Activated CD4-positive, alpha-beta memory T cell treated with anti-CD3 and anti-CD28 coated beads, Interleukin-2, amount 10 ng/mL, durations not matched to agents 7 days and 5 days (primary cell): ENCODE data around the gene TBC1D1. TPM values are rescaled to one million over a fixed set of nuclear protein-coding genes. Genes with fewer than 3 reads are reported as not detected.
"Not testable (repeated sequence)": the region's sequence is repeated elsewhere in the genome, so short reads cannot be mapped to it uniquely, and the experiment has no call there.

Experiments used
- CTCF ChIA-PET: fragments of 350-600 bp; sonication (Branson Sonifier 250); formaldehyde crosslinking; loops from one replicate; lab custom pipeline; 2021; ENCODE audit warnings: antibody characterized with exemption, inconsistent platforms; lab: Charles Lee
- POLR2A ChIA-PET: fragments of 350-600 bp; sonication (Branson Sonifier 250); formaldehyde crosslinking; loops from one replicate; lab custom pipeline; 2021; ENCODE audit warnings: antibody characterized with exemption; lab: Charles Lee
- DNase-seq: peaks from one replicate; pipeline ENCODE4 v3.0.0-alpha.2; 2020
- H3K27ac Mint-ChIP-seq: one replicate; pipeline ENCODE4 v1.8.0; 2021; ENCODE audit warnings: mild to moderate bottlenecking, mixed read lengths
- H3K27me3 Mint-ChIP-seq: one replicate; pipeline ENCODE4 v1.8.0; 2021; ENCODE audit warnings: mixed read lengths
- H3K36me3 Mint-ChIP-seq: one replicate; pipeline ENCODE4 v1.8.0; 2021; ENCODE audit warnings: low read depth, mixed read lengths
- H3K4me1 Mint-ChIP-seq: one replicate; pipeline ENCODE4 v1.8.0; 2021; ENCODE audit warnings: mixed read lengths
- H3K4me3 Mint-ChIP-seq: one replicate; pipeline ENCODE4 v1.8.0; 2021; ENCODE audit warnings: mild to moderate bottlenecking, mixed read lengths
- H3K9me3 Mint-ChIP-seq: one replicate; pipeline ENCODE4 v1.8.0; 2021; ENCODE audit warnings: mixed read lengths
- total RNA-seq, 2 experiments: library from RNA; stranded (reverse); gene quantifications; one replicate each; pipeline ENCODE4 v1.2.3, GENCODE V29; 2021

The TBC1D1 gene
- total RNA-seq, 2 experiments from 2014 or later = 58.8 to 62.3 TPM

GRCh38 chr4:37966044-37966443, 75.2 kb downstream of the TBC1D1 start:
- CTCF ChIA-PET = no interaction called here
- POLR2A ChIA-PET = no interaction called here
- no peak overlapping the region for H3K4me3 Mint-ChIP-seq

GRCh38 chr4:37967736-37968135, 76.9 kb downstream of the TBC1D1 start:
- H3K27ac Mint-ChIP-seq = no peak overlapping the region
- H3K36me3 Mint-ChIP-seq = peaks cover 3% of the 10 kb centered on the region
- CTCF ChIA-PET = interaction anchor here (1.1 kb wide), 1 partner anchor 10 kb away, joined by 6 read pairs; no protein-coding TSS in a partner anchor
- H3K27me3 Mint-ChIP-seq = no peaks in the 10 kb centered on the region
- no peaks in the 10 kb centered on the region for H3K9me3 Mint-ChIP-seq
- H3K4me1 Mint-ChIP-seq = peaks cover 2% of the 10 kb centered on the region
- no peak overlapping the region for H3K4me3 Mint-ChIP-seq
- no peak for DNase-seq
- POLR2A ChIA-PET = no interaction called here

More at GRCh38 chr4:37966044-37966443, 75.2 kb downstream of the TBC1D1 start:
- Mint-ChIP-seq H3K27me3 (no peaks in the 10 kb centered on the region), H3K36me3 (peaks cover under 1% of the 10 kb centered on the region), H3K27ac (no peak overlapping the region), H3K9me3 (no peaks in the 10 kb centered on the region), H3K4me1 (peaks cover 2% of the 10 kb centered on the region)
- DNase-seq = no peak

- Mint-ChIP-seq H3K9me3 (no peaks in the 10 kb centered on the region), H3K27me3 (no peaks in the 10 kb centered on the region), H3K4me3 (no peak overlapping the region), H3K4me1 (peaks cover 2% of the 10 kb centered on the region), H3K27ac (no peak overlapping the region), H3K36me3 (peaks cover 3% of the 10 kb centered on the region)
- DNase-seq = no peak
- ChIA-PET CTCF (no interaction called here), POLR2A (no interaction called here)
Observed at GRCh38 chr4:37968747-37969146, 77.9 kb downstream of the TBC1D1 start.

- Mint-ChIP-seq H3K27ac (no peak overlapping the region), H3K9me3 (no peaks in the 10 kb centered on the region)
- POLR2A ChIA-PET = interaction anchor here (0.9 to 1.3 kb wide), 2 partner anchors 30 to 79 kb away, joined by 3 read pairs; partner anchors contain the start of gene TBC1D1
Observed at GRCh38 chr4:37970702-37971101, 79.8 kb downstream of the TBC1D1 start.

GRCh38 chr4:37971202-37971601, 80.3 kb downstream of the TBC1D1 start:
- no peaks in the 10 kb centered on the region for H3K9me3 Mint-ChIP-seq
- H3K36me3 Mint-ChIP-seq = peaks cover 3% of the 10 kb centered on the region
- POLR2A ChIA-PET = no interaction called here
- DNase-seq = no peak
- CTCF ChIA-PET = interaction anchor here (1.1 to 1.4 kb wide), 4 partner anchors 10 to 19 kb away, joined by 3 to 4 read pairs (median 3); no protein-coding TSS in a partner anchor
- no peak overlapping the region for H3K27ac Mint-ChIP-seq
- H3K27me3 Mint-ChIP-seq = no peaks in the 10 kb centered on the region
- peaks cover 2% of the 10 kb centered on the region for H3K4me1 Mint-ChIP-seq
- no peak overlapping the region for H3K4me3 Mint-ChIP-seq

More at GRCh38 chr4:37970702-37971101, 79.8 kb downstream of the TBC1D1 start:
- H3K4me3 Mint-ChIP-seq = no peak overlapping the region
- H3K4me1 Mint-ChIP-seq = peaks cover 2% of the 10 kb centered on the region
- CTCF ChIA-PET = interaction anchor here (1.2 to 1.4 kb wide), 3 partner anchors 10 to 15 kb away, joined by 3 to 4 read pairs (median 3); no protein-coding TSS in a partner anchor
- DNase-seq = peak; percentile 57
- peaks cover 3% of the 10 kb centered on the region for H3K36me3 Mint-ChIP-seq
- no peaks in the 10 kb centered on the region for H3K27me3 Mint-ChIP-seq

- no peak for DNase-seq
- POLR2A ChIA-PET = no interaction called here
- CTCF ChIA-PET = interaction anchor here (1.2 kb wide), 1 partner anchor 62 kb away, joined by 4 read pairs; no protein-coding TSS in a partner anchor
- Mint-ChIP-seq H3K27ac (no peak overlapping the region), H3K4me1 (peaks cover 10% of the 10 kb centered on the region), H3K27me3 (no peaks in the 10 kb centered on the region), H3K36me3 (peaks cover 3% of the 10 kb centered on the region), H3K4me3 (no peak overlapping the region), H3K9me3 (no peaks in the 10 kb centered on the region)
Observed at GRCh38 chr4:37973441-37973840, 82.6 kb downstream of the TBC1D1 start.

GRCh38 chr4:37975321-37975822, 84.5 kb downstream of the TBC1D1 start:
- H3K36me3 Mint-ChIP-seq, POLR2A ChIA-PET, H3K27me3 Mint-ChIP-seq, DNase-seq, H3K4me3 Mint-ChIP-seq, H3K27ac Mint-ChIP-seq, H3K9me3 Mint-ChIP-seq: not testable (repeated sequence)
- CTCF ChIA-PET = interaction anchor here (1.2 to 1.6 kb wide), 2 partner anchors 18 to 172 kb away, joined by 3 to 5 read pairs; no protein-coding TSS in a partner anchor
- H3K4me1 Mint-ChIP-seq = peaks cover 20% of the 10 kb centered on the region

GRCh38 chr4:37976507-37976906, 85.6 kb downstream of the TBC1D1 start:
- ChIA-PET POLR2A (interaction anchor here (1.1 to 3.9 kb wide), 3 partner anchors 85 to 150 kb away, joined by 3 to 24 read pairs (median 5); partner anchors contain the start of genes PGM2 and TBC1D1), CTCF (interaction anchor here (0.7 to 1.6 kb wide), 4 partner anchors 18 to 173 kb away, joined by 3 to 5 read pairs (median 4); no protein-coding TSS in a partner anchor)
- peak overlapping the region; percentile 63 for H3K4me3 Mint-ChIP-seq
- no peaks in the 10 kb centered on the region for H3K27me3 Mint-ChIP-seq
- DNase-seq = no peak
- no peaks in the 10 kb centered on the region for H3K36me3 Mint-ChIP-seq
- no peaks in the 10 kb centered on the region for H3K9me3 Mint-ChIP-seq
- H3K27ac Mint-ChIP-seq = no peak overlapping the region
- peaks cover 21% of the 10 kb centered on the region for H3K4me1 Mint-ChIP-seq

- no peak overlapping the region for H3K27ac Mint-ChIP-seq
- H3K9me3 Mint-ChIP-seq = no peaks in the 10 kb centered on the region
- ChIA-PET POLR2A (interaction anchor here (0.7 to 3.9 kb wide), 8 partner anchors 15 to 380 kb away, joined by 3 to 24 read pairs (median 4); partner anchors contain the start of genes PGM2 and TBC1D1), CTCF (interaction anchor here (1.0 to 1.8 kb wide), 6 partner anchors 9 to 375 kb away, joined by 3 to 6 read pairs (median 4); no protein-coding TSS in a partner anchor)
- peak; percentile 75 for DNase-seq
- peaks cover 26% of the 10 kb centered on the region for H3K4me1 Mint-ChIP-seq
- no peaks in the 10 kb centered on the region for H3K36me3 Mint-ChIP-seq
- no peaks in the 10 kb centered on the region for H3K27me3 Mint-ChIP-seq
- peak overlapping the region; percentile 77 for H3K4me3 Mint-ChIP-seq
Observed at GRCh38 chr4:37976991-37977470, 86.1 kb downstream of the TBC1D1 start.

- Mint-ChIP-seq H3K36me3 (no peaks in the 10 kb centered on the region), H3K9me3 (no peaks in the 10 kb centered on the region), H3K4me3 (peak overlapping the region; percentile 77), H3K27me3 (no peaks in the 10 kb centered on the region), H3K4me1 (peaks cover 26% of the 10 kb centered on the region), H3K27ac (peak overlapping the region; percentile 48)
- ChIA-PET CTCF (interaction anchor here (1.0 to 1.8 kb wide), 7 partner anchors 10 to 376 kb away, joined by 3 to 6 read pairs (median 4); no protein-coding TSS in a partner anchor), POLR2A (interaction anchor here (0.7 to 3.9 kb wide), 8 partner anchors 15 to 381 kb away, joined by 3 to 24 read pairs (median 4); partner anchors contain the start of genes PGM2 and TBC1D1)
- DNase-seq = peak; percentile 74
Observed at GRCh38 chr4:37977471-37978247, 86.8 kb downstream of the TBC1D1 start.

- H3K36me3 Mint-ChIP-seq = no peaks in the 10 kb centered on the region
- H3K27me3 Mint-ChIP-seq = no peaks in the 10 kb centered on the region
- CTCF ChIA-PET = interaction anchor here (0.6 to 1.8 kb wide), 10 partner anchors 11 to 377 kb away, joined by 3 to 6 read pairs (median 3); partner anchors contain the start of gene PGM2
- POLR2A ChIA-PET = interaction anchor here (0.8 to 3.9 kb wide), 7 partner anchors 16 to 341 kb away, joined by 3 to 24 read pairs (median 4); partner anchors contain the start of genes PGM2 and TBC1D1
- no peak overlapping the region for H3K27ac Mint-ChIP-seq
- H3K4me3 Mint-ChIP-seq = peak overlapping the region; percentile 77
- DNase-seq = peak; percentile 33
- no peaks in the 10 kb centered on the region for H3K9me3 Mint-ChIP-seq
- H3K4me1 Mint-ChIP-seq = peaks cover 26% of the 10 kb centered on the region
Observed at GRCh38 chr4:37978248-37978924, 87.5 kb downstream of the TBC1D1 start.

- H3K9me3 Mint-ChIP-seq = no peaks in the 10 kb centered on the region
- ChIA-PET CTCF (interaction anchor here (1.4 kb wide), 1 partner anchor 9 kb away, joined by 4 read pairs; no protein-coding TSS in a partner anchor), POLR2A (no interaction called here)
- H3K4me1 Mint-ChIP-seq = peaks cover 26% of the 10 kb centered on the region
- H3K36me3 Mint-ChIP-seq = no peaks in the 10 kb centered on the region
- no peak for DNase-seq
- H3K4me3 Mint-ChIP-seq = no peak overlapping the region
- no peaks in the 10 kb centered on the region for H3K27me3 Mint-ChIP-seq
- H3K27ac Mint-ChIP-seq = no peak overlapping the region
Observed at GRCh38 chr4:37980246-37980645, 89.4 kb downstream of the TBC1D1 start.
